GM10847 (cell line): ENCODE data around the gene SLC44A1.

Source experiments
- POLR2A ChIP-seq: IDR thresholded peaks from 2 replicates; pipeline ENCODE4 v1.6.1; 2011; ENCODE audit not compliant: insufficient read length; ENCODE audit errors: extremely low read depth

SLC44A1 gene

GRCh38 chr9:105302728-105303127 lies 58.3 kb downstream of the SLC44A1 start:
- no peak for TF ChIP-seq POLR2A

- TF ChIP-seq POLR2A: no peak
Measured at GRCh38 chr9:105305856-105306255, 61.4 kb downstream of the SLC44A1 start.

GRCh38 chr9:105306351-105307140 lies 62.1 kb downstream of the SLC44A1 start:
- TF ChIP-seq POLR2A: no peak

GRCh38 chr9:105307591-105308130 lies 63.2 kb downstream of the SLC44A1 start:
- TF ChIP-seq POLR2A: no peak

GRCh38 chr9:105308461-105309341 lies 64.2 kb downstream of the SLC44A1 start:
- TF ChIP-seq POLR2A: no peak

GRCh38 chr9:105309531-105309931 lies 65.1 kb downstream of the SLC44A1 start:
- no peak for TF ChIP-seq POLR2A

- no peak for TF ChIP-seq POLR2A
Measured at GRCh38 chr9:105311306-105311705, 66.9 kb downstream of the SLC44A1 start.

GRCh38 chr9:105313238-105313637 lies 68.8 kb downstream of the SLC44A1 start:
- TF ChIP-seq POLR2A: no peak

GRCh38 chr9:105316703-105317102 lies 72.3 kb downstream of the SLC44A1 start:
- no peak for TF ChIP-seq POLR2A

GRCh38 chr9:105318729-105319191 lies 74.3 kb downstream of the SLC44A1 start:
- TF ChIP-seq POLR2A: no peak

- TF ChIP-seq POLR2A: no peak
Measured at GRCh38 chr9:105319202-105319813, 74.9 kb downstream of the SLC44A1 start.

- TF ChIP-seq POLR2A: no peak
Measured at GRCh38 chr9:105320568-105320967, 76.1 kb downstream of the SLC44A1 start.

GRCh38 chr9:105328296-105328695 lies 83.8 kb downstream of the SLC44A1 start:
- no peak for TF ChIP-seq POLR2A

- no peak for TF ChIP-seq POLR2A
Measured at GRCh38 chr9:105328872-105329718, 84.6 kb downstream of the SLC44A1 start.
